GM12873 (cell line): ENCODE data around the gene F10.

Experiments
- CTCF ChIP-seq: IDR thresholded peaks from 2 replicates; pipeline ENCODE4 v1.5.1; 2012; ENCODE audit warnings: low read depth, mild to moderate bottlenecking, moderate library complexity, low read length, control low read depth; ENCODE audit not compliant: insufficient read depth; ENCODE audit errors: missing control alignments

The F10 gene

GRCh38 chr13:113184568-113185440 is 62.2 kb downstream of the F10 start:
- no peak for TF ChIP-seq CTCF

GRCh38 chr13:113186061-113186900 is 63.7 kb downstream of the F10 start:
- TF ChIP-seq CTCF, result no peak

GRCh38 chr13:113187263-113187669 is 64.7 kb downstream of the F10 start:
- TF ChIP-seq CTCF, result no peak

GRCh38 chr13:113187883-113188665 is 65.5 kb downstream of the F10 start:
- no peak for TF ChIP-seq CTCF

- TF ChIP-seq CTCF, result no peak
These were observed 67.6 kb downstream of the F10 start for GRCh38 chr13:113190181-113190580.

- TF ChIP-seq CTCF, result no peak
These were observed 69.7 kb downstream of the F10 start for GRCh38 chr13:113192279-113192678.
